Spleen (tissue), 7 donors: Measurements from ENCODE around the gene ATP1A3.

Source experiments
- POLR2A ChIP-seq, 3 donors: fragments of 450-650 bp; IDR thresholded peaks; one replicate each; pipeline ENCODE4 v1.5.1; 2017; ENCODE audit warnings: antibody characterized with exemption in 3 of 3, mild to moderate bottlenecking in 1 of 3
- TF ChIP-seq, protein P1 (sequence below), 11 experiments: fragments of 200-600 bp in 7 of 11; fragments of 450-650 bp in 4 of 11; sonication (generic) in 4 of 11; IDR thresholded peaks in 8 of 11; conservative IDR thresholded peaks in 3 of 11; 1 replicate in 7 of 11; 2 replicates in 4 of 11; pipeline versions ENCODE4 v1.4.0 to v1.8.0; 2016 to 2021; ENCODE audit warnings: antibody characterized with exemption in 11 of 11, inconsistent platforms in 4 of 11, mild to moderate bottlenecking in 1 of 11
- donor health status: DM: no; HTN: no; CAD: no; lungs with moderate emphysema.
- donor health status: DM: no; HTN: no; CAD: no.
- donor health status: DM: no; HTN: no; CAD: no.

- no peak for TF ChIP-seq POLR2A (IDR thresholded peaks at IDR 0.05)
- TF ChIP-seq, protein P1, sequence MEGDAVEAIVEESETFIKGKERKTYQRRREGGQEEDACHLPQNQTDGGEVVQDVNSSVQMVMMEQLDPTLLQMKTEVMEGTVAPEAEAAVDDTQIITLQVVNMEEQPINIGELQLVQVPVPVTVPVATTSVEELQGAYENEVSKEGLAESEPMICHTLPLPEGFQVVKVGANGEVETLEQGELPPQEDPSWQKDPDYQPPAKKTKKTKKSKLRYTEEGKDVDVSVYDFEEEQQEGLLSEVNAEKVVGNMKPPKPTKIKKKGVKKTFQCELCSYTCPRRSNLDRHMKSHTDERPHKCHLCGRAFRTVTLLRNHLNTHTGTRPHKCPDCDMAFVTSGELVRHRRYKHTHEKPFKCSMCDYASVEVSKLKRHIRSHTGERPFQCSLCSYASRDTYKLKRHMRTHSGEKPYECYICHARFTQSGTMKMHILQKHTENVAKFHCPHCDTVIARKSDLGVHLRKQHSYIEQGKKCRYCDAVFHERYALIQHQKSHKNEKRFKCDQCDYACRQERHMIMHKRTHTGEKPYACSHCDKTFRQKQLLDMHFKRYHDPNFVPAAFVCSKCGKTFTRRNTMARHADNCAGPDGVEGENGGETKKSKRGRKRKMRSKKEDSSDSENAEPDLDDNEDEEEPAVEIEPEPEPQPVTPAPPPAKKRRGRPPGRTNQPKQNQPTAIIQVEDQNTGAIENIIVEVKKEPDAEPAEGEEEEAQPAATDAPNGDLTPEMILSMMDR (IDR thresholded peaks at IDR 0.05 in 8 of 11, conservative IDR thresholded peaks at IDR 0.05 in 3 of 11), result no peak
Observed at GRCh38 chr19:41929536-41930071, 64.4 kb downstream of the ATP1A3 start.
